Spinal cord (tissue), 10 donors: ENCODE results near the gene DOHH. TPM values are rescaled to one million over a fixed set of nuclear protein-coding genes. Genes with fewer than 3 reads are reported as not detected.

ENCODE experiments used
- DNase-seq, 6 donors: peaks; one replicate each; pipeline versions ENCODE4 v3.0.0 to v3.0.0-alpha.2; 2013 to 2015; ENCODE audit warnings: low spot score in 6 of 6, low read depth in 4 of 6
- H3K27ac ChIP-seq: one replicate; pipeline ENCODE4 v1.5.1; 2013; ENCODE audit warnings: low read depth, low read length, control low read depth
- H3K27me3 ChIP-seq: one replicate; pipeline ENCODE4 v1.6.1; 2013; ENCODE audit warnings: low read length; ENCODE audit not compliant: control insufficient read depth, insufficient read depth
- H3K36me3 ChIP-seq: one replicate; pipeline ENCODE4 v1.6.1; 2013; ENCODE audit warnings: low read length; ENCODE audit not compliant: control insufficient read depth, insufficient read depth
- H3K4me1 ChIP-seq: one replicate; pipeline ENCODE4 v1.6.1; 2013; ENCODE audit warnings: low read length; ENCODE audit not compliant: control insufficient read depth, insufficient read depth
- H3K4me3 ChIP-seq: one replicate; pipeline ENCODE4 v1.5.1; 2013; ENCODE audit warnings: low read depth, low read length, control low read depth
- H3K9me3 ChIP-seq: one replicate; pipeline ENCODE4 v1.6.1; 2013; ENCODE audit warnings: low read length; ENCODE audit not compliant: control insufficient read depth, insufficient read depth
- WGBS: methylation state at CpG from one replicate; pipeline ENCODE4 v1.1.5; 2013; ENCODE audit warnings: missing lambda C conversion rate; ENCODE audit not compliant: insufficient coverage; 5-methylcytosine and 5-hydroxymethylcytosine counted together
- polyA plus RNA-seq, 2 donors: library from polyadenylated mRNA; unstranded; fragments of 120-200 nt; gene quantifications; one replicate each; pipeline ENCODE4 v1.2.1, GENCODE V29; 2013; ENCODE audit not compliant: insufficient read length in 2 of 2
- total RNA-seq, 2 donors: library from RNA; depleted of rRNA in 1 of 2; stranded (reverse); fragments of 120-200 nt in 1 of 2; fragments of >200 nt in 1 of 2; gene quantifications; one replicate each; pipeline versions ENCODE4 v1.2.3 to v1.2.4, GENCODE V29; 2013 to 2014
- donor health status: healthy.

Gene DOHH
- total and polyA plus RNA-seq, 4 donors, result 7.1 to 23.0 (median 14.7) TPM

- peak overlapping the region; percentile 4 for H3K27ac ChIP-seq
- no peaks in the 10 kb centered on the region for H3K9me3 ChIP-seq
- under 1% methylated on average over 61 of the region's 69 CpGs for WGBS
- DNase-seq, result peak in 2 of 6 donors; percentile 23 to 33
- H3K4me3 ChIP-seq, result peak overlapping the region; percentile 86
- H3K36me3 ChIP-seq, result peaks cover 39% of the 10 kb centered on the region
- H3K4me1 ChIP-seq, result peaks cover 50% of the 10 kb centered on the region
- H3K27me3 ChIP-seq, result no peaks in the 10 kb centered on the region
Observed at GRCh38 chr19:3506384-3507340, 6.2 kb upstream of the DOHH start.

GRCh38 chr19:3505598-3506383, 5.3 kb upstream of the DOHH start, which contains the start of gene FZR1:
Gene FZR1, plus strand, starts transcription at chr19:3506311. Its CDS starts 16,679 bp downstream, at chr19:3522990.
- peak; percentile 94 to 99 (median 98) for DNase-seq
- H3K9me3 ChIP-seq, result no peaks in the 10 kb centered on the region
- WGBS, result 2% methylated on average over 79 of the region's 79 CpGs
- peak within 1 kb of the TSS; percentile 89 for H3K4me3 ChIP-seq
- H3K4me1 ChIP-seq, result peaks cover 44% of the 10 kb centered on the region
- peak within 1 kb of the TSS; percentile 83 for H3K27ac ChIP-seq
- H3K27me3 ChIP-seq, result no peaks in the 10 kb centered on the region
- peaks cover 30% of the 10 kb centered on the region for H3K36me3 ChIP-seq

GRCh38 chr19:3504735-3505134, 4.3 kb upstream of the DOHH start:
- Histone ChIP-seq H3K9me3 (no peaks in the 10 kb centered on the region), H3K4me1 (peaks cover 42% of the 10 kb centered on the region), H3K4me3 (no peak overlapping the region), H3K36me3 (peaks cover 20% of the 10 kb centered on the region), H3K27ac (no peak overlapping the region), H3K27me3 (no peaks in the 10 kb centered on the region)
- DNase-seq, result no peak
- WGBS, result 84% methylated on average over 4 of the region's 5 CpGs

- Histone ChIP-seq H3K27me3 (no peaks in the 10 kb centered on the region), H3K4me1 (peaks cover 34% of the 10 kb centered on the region), H3K27ac (no peak overlapping the region), H3K4me3 (no peak overlapping the region), H3K36me3 (peaks cover 3% of the 10 kb centered on the region), H3K9me3 (no peaks in the 10 kb centered on the region)
- WGBS, result 92% methylated on average over 13 of the region's 13 CpGs
- no peak for DNase-seq
Observed at GRCh38 chr19:3503036-3503572, 2.6 kb upstream of the DOHH start.

- H3K36me3 ChIP-seq, result peaks cover 16% of the 10 kb centered on the region
- H3K4me1 ChIP-seq, result peaks cover 22% of the 10 kb centered on the region
- no peaks in the 10 kb centered on the region for H3K9me3 ChIP-seq
- DNase-seq, result no peak
- no peak overlapping the region for H3K4me3 ChIP-seq
- no peaks in the 10 kb centered on the region for H3K27me3 ChIP-seq
- no peak overlapping the region for H3K27ac ChIP-seq
- 100% methylated on average over 2 of the region's 3 CpGs for WGBS
Observed at GRCh38 chr19:3501780-3502179, 1.3 kb upstream of the DOHH start.

- no peaks in the 10 kb centered on the region for H3K9me3 ChIP-seq
- H3K36me3 ChIP-seq, result peaks cover 31% of the 10 kb centered on the region
- peak overlapping the region; percentile 92 for H3K27ac ChIP-seq
- peak overlapping the region; percentile 87 for H3K4me3 ChIP-seq
- peaks cover 10% of the 10 kb centered on the region for H3K4me1 ChIP-seq
- DNase-seq, result no peak
- H3K27me3 ChIP-seq, result no peaks in the 10 kb centered on the region
- WGBS, result 4% methylated on average over 13 of the region's 18 CpGs
Observed at GRCh38 chr19:3499738-3500428, 591 bp downstream of the DOHH start.

- Histone ChIP-seq H3K27ac (no peak overlapping the region), H3K9me3 (no peaks in the 10 kb centered on the region), H3K4me3 (no peak overlapping the region), H3K4me1 (peaks cover 10% of the 10 kb centered on the region), H3K27me3 (no peaks in the 10 kb centered on the region), H3K36me3 (peaks cover 50% of the 10 kb centered on the region)
- DNase-seq, result no peak
- WGBS, result 97% methylated on average over 4 of the region's 5 CpGs
Observed at GRCh38 chr19:3497757-3498520, 2.5 kb downstream of the DOHH start.

GRCh38 chr19:3496392-3497273, 3.8 kb downstream of the DOHH start:
- no peak for DNase-seq
- no peak overlapping the region for H3K27ac ChIP-seq
- WGBS, result 96% methylated on average over 32 of the region's 32 CpGs
- H3K4me1 ChIP-seq, result peaks cover 10% of the 10 kb centered on the region
- H3K4me3 ChIP-seq, result no peak overlapping the region
- peaks cover 63% of the 10 kb centered on the region for H3K36me3 ChIP-seq
- no peaks in the 10 kb centered on the region for H3K27me3 ChIP-seq
- H3K9me3 ChIP-seq, result no peaks in the 10 kb centered on the region
